GM18868 (cell line): ENCODE data around the gene GALM.
"Not testable (repeated sequence)": the region's sequence is repeated elsewhere in the genome, so short reads cannot be mapped to it uniquely, and the experiment has no call there.

Source experiments
- ATAC-seq: cut with Tn5 transposase; IDR thresholded peaks from one replicate; pipeline ENCODE4 v1.9.1; 2021; ENCODE audit warnings: mild to moderate bottlenecking, moderate library complexity; ENCODE audit not compliant: unreplicated experiment

GALM gene

DNA sequence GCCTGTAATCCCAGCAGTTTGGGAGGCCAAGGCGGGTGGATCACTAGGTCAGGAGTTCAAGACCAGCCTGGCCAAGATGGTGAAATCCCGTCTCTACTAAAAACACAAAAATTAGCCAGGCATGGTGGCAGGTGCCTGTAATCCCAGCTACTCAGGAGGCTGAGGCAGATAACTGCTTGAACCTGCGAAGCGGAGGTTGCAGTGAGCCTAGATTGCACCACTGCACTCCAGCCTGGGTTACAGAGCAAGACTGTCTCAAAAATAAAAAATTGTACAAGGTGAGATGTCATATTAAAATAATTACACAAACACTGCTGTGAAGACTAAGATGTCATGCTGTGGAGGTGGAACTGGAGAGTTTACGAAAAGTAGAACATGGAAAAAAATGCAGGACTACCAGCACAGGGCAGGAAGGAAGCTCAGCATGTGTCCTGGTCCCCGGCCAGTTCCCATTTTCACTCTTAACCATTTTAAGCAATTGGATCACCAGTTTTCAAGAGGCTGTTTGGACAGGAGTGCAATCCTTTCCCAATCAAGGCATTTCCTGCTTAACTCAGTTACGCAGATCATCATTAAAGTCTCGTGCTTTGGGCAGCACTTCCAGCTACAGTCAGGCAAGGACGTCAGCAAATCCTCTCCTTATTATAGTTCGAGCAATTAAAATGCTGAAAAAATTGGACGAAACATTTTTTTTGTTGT is 71.2 kb downstream of the GALM start:
- not testable (repeated sequence) for ATAC-seq

DNA sequence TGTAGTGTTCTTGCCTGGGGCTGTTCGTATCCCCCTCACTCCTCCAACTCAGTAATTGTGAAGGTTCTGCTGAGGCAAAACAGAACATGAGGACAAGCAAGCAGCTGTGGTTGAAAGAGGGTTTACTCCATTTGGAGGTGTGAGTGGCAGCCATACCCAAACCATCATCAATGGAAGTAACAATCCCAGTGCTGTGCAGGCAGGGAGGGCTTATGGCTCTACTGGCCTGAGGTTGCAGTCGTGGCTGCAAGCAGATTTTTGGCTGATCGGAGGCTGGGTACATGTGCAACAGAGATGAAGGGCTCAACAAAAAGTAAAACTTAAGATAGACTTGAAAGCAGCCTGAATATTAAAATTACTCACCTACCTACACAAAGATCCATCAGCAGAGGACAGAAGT is 72.0 kb downstream of the GALM start:
- ATAC-seq, result no peak

DNA sequence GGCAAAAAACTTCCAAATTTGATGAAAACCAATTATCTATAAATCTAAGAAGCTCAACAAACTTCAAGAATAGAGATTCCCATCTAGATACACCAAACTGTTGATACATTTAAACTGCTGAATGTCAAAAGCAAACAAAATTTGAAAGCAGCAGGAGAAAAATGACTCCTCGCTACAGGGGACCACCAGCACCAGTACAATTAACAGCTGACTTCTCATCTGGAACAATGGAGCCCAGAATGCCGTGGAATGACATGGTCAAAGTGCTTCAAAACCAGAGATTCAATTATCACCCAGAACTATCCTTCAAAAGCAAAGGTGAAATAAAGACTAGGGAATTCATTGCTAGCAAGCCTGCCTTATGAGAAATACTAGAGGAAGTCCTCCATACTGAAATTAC is 73.6 kb downstream of the GALM start:
- no peak for ATAC-seq

DNA sequence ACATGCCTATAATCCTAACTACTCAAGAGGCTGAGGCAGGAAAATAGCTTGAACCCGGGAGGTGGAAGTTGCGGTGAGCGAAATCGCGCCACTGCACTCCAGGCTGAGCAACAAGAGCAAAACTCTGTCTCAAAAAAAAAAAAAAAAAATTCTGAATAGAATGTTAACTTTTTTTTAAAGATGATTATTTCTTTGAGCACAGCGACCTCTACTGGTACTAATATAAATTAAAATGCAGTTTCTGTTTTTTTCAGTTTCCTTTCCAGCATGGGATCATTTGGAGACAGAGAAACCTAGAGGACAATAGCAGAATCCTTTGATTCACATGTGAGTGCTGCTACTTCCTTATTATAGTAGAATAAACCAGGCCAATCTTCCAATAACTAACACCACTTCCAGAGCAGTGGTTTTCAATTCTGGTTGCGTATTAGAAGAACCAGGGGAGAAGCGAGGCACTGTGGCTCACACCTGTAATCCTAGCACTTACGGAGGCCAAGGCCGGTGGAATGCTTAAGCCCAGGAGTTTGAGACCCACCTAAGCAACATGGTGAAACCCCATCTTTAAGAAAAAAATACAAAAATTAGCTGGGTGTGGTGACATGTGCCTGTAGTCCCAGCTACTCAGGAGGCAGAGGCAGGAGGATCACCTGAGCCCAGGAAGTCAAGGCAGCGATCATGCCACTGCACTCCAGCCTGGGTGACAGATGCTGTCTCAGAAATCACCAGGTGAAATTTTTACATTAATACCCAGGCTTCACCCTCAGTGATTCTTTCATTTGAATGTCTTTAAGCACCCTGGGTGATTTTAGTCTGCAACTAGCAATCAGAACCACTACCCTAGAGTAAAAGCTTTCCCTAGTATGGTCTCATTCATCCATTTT is 75.2 kb downstream of the GALM start:
- ATAC-seq, result no peak

DNA sequence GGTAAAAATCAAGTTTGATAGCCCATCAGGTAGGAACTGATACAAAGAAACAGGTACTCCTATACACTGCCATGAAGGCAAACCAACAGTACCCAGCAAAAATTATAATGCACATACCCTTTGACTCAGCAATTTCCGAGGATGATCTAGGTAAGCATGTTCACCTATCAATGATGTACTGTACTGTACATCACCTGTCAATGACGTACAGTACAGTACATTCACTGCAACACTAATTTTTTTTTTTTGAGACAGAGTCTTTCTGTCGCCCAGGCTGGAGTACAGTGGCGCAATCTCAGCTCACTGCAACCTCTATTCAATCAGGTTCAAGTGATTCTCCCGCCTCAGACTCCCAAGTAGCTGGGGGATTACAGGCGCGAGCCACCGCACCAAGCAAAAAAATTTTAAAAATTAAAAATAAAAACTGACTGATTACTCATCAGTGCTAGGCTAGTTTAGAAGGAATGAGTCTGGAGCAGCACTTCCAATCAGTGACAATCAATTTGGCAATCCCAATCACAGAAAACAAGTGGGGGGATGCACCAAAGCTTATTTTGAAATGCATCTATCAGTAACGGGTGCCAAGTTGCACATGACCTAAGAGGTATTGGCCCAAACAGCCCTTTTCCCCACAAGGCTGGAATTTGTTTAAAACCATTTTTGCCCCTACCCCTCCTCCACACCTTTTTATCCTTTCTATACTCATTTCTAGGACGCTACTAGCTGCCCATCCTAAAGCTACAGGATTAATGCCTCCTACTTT is 77.1 kb downstream of the GALM start:
- no peak for ATAC-seq

DNA sequence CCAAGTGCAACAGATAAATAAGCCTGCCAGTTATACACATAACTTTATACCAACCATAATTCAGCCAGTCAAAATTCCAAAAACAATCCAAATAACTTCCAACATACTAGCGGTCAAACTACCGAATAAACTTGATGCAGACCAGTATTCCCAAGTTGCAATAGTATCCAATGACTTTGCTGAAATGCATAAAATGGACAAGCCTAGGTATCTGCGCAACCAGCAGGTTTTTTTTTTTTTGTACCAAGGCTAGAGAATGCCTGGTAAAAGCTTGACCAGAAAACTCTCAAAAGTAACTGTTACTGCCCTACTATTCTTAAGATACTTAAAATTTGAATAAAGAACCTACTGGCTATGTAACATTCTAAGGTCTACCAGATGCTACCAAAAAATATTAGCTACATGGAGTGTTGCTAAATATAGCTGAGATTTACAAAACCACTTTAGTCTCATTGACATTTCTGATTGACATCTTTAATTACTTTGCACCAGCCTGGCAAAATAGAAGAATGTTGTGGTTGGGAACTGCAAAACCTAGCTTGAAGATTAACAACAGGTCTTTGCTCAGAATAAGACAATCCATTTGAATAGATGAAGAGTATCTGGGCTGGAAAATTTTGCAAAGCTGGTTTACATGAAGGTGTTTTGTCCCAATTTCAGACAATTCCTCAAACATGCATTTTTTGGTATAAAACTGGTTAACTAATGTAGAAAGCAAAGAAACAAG is 77.9 kb downstream of the GALM start:
- no peak for ATAC-seq

DNA sequence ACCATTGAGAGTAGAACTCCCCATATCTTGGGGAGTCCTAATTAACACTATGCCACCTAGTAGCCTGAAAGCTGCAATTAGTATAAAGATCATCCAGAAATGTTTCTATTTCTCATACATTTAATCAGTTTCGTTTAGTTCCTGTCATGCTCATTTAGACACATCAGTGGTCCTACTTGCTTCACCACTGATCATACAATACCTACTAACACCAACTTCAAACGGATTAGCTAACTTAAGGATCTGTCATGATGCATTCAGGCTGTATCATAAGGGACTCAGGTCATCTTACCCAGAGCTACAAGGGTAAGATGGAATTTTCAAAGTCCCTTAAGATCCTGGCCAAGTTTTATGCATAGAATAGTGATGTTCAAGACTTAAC is 78.5 kb downstream of the GALM start:
- no peak for ATAC-seq

DNA sequence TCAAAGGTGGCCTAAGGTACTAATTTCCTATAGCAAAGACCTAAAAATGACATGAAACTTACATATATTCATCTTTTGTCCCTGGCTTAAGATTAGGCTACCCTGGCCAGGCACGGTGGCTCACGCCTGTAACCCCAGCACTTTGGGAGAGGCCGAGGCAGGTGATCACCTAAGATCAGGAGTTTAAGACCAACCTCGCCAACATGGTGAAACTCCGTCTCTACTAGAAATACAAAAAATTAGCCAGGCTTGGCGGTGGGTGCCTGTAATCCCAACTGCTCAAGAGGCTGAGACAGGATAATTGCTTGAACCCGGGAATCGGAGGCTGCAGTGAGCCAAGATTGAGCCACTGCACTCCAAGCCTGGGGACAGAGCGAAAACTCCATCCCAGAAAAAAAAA is 79.4 kb downstream of the GALM start:
- ATAC-seq, result no peak

DNA sequence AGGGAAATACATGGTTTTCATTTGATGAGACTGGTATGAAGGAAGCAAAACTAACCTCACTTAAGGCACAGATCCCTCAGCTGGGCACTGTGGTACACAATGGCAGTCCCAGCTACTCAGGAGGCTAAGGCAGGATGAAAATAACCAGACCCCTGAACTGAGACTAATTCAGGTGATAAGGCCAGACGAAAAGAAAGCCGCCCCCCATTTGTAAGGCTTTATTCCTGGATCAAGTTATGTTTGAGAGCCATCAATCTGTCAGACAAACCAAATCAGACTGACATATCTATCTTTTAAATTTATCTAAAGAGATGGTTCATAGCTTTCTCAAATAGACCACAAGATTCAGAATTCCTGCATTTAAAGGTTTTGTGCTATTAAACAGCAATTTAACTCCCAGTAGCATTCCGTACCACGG is 81.1 kb downstream of the GALM start:
- no peak for ATAC-seq

DNA sequence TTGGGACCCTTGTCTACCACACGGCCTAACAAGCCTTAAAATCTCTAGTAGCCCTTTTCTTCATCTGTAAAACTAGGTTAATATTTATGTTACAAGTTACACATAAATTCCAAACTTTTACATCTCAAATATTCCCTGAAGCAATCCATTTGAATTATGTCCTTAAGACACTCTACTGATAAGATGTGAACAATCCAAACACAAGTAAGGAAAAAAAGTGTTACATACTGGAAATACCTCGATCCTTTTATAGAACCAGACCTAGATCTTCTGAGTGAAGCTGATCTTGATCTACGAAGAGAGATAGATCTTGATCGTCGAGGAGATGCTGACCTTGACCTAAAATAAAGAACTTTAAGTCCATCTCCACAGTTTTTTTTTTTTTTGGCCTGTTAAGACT is 81.9 kb downstream of the GALM start:
- ATAC-seq, result no peak

DNA sequence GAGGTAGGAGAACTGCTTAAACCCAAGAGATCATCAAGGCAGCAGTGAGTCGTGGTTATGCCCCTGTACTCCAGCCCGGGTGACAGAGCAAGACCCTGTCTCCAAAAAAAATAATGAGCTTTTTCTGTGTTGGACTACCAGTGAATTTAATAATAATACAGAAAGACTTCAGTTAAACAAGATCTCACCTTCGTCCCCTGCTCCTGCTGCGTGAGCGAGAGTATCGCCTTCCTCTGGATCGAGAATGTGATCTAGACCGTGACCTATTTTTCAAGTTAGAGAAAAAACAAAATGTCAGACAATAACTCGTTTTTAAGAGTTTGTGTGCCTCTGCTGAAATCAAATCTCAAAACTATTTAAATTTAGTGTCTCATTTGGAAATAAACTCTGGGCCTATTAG is 82.5 kb downstream of the GALM start:
- no peak for ATAC-seq

DNA sequence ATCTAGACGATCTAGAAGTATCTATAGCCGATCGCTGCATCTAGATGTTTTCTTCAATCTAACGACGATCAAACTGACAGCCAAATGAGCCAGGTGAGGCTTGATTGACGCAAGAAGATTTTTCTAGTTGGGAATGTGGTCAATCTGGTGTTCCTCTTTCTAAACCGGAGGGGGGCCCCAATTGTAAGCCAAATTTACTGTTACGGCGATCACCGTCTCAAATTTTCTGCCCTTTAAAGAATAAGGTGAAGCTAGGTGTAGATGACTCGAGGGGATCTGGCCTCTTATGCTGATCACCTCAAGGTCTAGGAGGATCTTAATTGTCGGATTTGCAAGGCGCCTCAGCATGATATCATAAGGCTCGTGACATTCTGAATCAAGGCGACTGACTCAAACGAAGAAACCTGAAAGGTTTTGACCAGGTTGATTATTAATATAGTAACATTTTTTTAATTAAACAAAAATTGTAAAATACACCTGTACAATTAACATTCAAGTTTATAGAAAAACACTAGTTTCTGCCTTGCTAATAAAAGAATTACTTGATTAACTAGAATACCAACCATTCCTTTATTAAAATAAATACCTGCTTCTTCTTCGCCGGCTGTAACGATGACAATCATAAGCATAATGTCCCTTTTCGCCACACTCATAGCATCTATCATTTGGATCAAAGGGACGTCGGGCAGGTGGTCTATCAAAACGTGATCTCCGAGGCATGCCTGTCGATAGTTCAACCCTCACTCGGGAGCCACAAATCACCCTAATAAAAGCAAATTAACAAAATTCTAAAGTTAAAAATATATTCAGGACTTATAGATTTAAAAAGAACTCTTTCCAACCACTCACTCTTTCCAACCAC is 83.3 kb downstream of the GALM start:
- ATAC-seq, result no peak

DNA sequence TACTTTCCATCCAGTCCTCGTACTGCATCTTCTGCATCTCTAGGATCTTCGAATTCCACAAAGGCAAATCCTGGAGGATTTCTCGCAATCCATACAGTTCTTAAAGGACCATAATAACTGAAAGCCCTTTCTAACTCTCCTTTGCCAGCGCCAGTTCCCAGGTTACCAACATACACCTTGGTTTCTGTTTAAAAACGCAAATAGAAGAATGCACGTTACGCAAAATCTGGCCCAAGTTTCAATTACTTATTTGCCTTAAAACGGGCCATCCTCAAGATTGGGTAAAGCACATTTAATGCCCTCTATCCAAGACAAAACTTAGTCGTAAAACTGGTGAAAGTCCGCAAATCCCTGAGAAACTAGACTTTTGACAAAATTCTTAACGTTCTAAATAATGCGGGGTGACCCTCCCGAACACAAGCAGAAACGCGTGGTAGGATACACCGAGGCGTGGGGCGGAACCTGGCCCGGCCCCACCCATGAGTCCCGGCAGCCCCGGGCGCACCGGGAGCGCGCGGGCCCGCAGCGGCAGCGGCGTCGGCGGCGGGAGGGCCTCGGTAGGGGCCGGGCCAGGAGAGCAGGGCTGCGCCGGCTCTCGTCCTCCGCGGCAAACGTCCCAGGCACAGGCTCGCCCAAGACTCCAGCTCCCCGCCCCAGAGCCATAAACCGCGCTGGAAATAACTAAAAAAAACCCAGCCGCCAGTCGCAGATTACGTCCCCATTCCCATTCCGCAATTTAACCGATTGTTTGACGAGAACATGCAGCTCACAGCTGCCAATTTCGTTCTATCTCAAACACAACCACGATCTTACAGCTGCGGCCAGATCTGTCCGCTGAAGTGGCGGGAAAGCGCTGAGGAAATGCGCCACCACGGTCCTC is 84.3 kb downstream of the GALM start:
- peak; percentile 35 for ATAC-seq

DNA sequence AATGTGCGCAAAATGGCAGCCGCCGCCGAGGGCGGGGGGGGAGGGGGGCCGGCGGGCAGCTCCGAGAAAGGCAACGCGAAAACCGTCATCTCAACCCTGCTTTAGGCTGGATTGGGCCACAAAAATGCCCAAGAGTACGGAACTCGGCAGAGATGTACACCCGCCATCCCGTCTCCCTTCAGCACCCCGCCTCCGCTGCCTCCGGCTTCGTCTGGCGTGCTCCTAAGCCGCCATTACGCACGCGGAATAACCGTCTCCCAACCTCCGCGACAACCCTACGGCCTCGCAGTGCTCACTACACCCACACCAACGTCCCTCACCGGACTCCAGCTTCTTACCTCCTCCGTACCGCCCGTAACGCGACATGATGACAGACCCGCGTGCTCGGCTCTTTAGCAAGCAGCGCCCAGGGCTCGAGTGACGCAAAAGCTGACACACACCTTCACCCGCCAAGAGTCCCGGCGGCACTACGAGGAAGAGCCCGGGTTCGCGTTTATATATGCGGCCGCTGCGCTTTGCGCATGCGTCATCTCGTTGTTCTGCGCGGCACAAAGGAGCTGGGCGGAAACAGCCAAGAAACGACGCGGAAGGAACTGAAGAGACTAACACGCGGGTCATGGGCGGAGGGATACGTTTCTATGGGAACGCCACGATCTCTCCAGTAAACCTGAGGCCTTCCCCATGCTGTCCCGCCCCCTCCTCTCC is 85.1 kb downstream of the GALM start, which contains the start of gene SRSF7:
TSS of gene SRSF7 (minus strand) at position 471 of the 705 bp plus-strand sequence. CDS start at position 366, 105 bp downstream.
- ATAC-seq, result peak; percentile 73

DNA sequence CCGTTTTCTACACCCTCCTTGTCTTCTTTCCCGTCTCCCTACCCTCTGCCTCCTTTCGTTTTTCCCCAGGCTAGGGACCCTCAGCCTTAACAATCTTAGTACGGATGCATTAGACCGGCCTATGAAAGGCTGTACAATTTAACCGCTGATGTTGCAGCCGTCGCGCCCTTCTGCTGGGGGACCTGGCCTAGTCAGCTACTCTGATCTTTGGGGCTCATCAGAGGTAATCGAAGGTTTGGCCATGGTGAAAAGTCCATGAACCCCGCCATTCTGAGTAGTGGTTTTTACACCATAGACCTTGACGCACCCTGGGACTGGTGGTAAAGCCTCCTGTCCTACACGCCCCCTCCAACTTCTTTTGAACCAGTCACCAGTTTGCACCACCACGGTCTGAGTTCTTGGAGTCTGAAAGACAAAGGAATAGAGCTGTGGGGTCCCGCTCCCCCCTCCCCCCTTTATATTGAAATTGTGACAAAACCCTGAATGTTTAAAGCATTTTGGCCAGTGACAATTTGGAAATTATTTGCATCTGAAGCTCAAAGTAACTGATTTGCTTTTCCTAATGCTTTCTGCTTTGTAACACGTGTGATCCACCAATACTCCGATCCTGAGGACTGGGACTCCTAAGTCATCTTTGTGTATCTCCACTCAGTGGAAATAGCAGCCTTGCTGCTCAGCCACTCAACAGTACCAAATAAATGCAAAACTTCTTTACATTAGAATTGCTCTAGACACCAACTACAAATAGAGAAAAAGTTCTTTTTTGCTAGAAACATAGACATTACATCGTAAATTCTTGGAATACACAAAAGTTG is 85.9 kb downstream of the GALM start:
- no peak for ATAC-seq

DNA sequence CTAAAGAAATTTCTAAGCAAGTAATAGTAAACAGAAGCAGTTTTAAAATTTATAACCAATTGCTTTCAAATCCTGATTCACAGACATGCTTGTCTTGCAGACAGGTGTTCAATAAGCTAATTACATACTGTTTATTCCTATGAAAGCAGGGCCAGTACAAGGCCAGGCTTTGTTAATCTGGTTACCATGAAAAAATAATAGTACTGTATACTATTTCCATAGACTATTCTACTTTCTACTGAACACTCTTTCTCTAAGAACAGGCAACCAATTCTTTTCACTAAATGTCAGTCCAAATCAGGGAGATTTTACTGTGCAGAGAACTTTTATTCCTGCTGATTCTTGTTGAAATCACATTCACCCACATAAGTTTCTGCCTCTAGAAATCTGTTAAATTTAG is 88.1 kb downstream of the GALM start:
- no peak for ATAC-seq

DNA sequence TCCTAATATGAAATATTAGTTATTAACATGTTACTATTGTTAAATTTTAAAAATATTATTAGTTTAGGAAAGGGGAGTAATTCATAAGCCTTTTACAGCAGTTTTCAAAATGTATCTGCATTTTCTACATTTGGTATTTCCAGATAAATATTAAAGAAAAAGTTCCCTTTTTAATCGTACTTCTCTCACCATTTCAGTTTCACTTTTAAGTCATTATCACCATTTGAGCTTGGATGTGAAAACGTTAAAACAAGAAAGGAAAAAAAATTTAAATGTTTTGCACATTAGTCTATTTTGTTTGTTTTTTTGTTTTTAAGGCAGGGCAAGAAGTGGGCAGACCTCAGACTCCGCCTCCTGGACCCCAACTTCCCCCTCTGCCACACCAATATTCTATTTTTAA is 88.6 kb downstream of the GALM start:
- ATAC-seq, result no peak
